Upper lobe of right lung (tissue), 1 donor: ENCODE results near the gene AFG3L2. TPM values are rescaled to one million over a fixed set of nuclear protein-coding genes. Genes with fewer than 3 reads are reported as not detected.

ENCODE experiments used
- ATAC-seq: fragments of 200-7000 bp; cut with Tn5 transposase; one replicate; pipeline ENCODE4 v1.9.1; 2020; ENCODE audit warnings: mild to moderate bottlenecking, moderate library complexity
- DNase-seq: peaks from one replicate; pipeline ENCODE4 v3.0.0-alpha.2; 2020
- H3K27ac ChIP-seq: fragments of 200-600 bp; one replicate; pipeline ENCODE4 v1.8.0; 2022
- H3K27me3 ChIP-seq: fragments of 200-600 bp; one replicate; pipeline ENCODE4 v1.8.0; 2022; ENCODE audit warnings: mild to moderate bottlenecking
- H3K36me3 ChIP-seq: fragments of 200-600 bp; one replicate; pipeline ENCODE4 v1.8.0; 2022
- H3K4me1 ChIP-seq: fragments of 200-600 bp; one replicate; pipeline ENCODE4 v1.8.0; 2022
- H3K4me3 ChIP-seq: fragments of 200-600 bp; one replicate; pipeline ENCODE4 v1.8.0; 2022; ENCODE audit warnings: mild to moderate bottlenecking
- H3K9me3 ChIP-seq: fragments of 200-600 bp; one replicate; pipeline ENCODE4 v1.8.0; 2022
- intact Hi-C: fragments of 100-400 bp; cut with DNase I; formaldehyde crosslinking; loops from one replicate; pipeline ENCODE4 v1.11.0; 2022
- total RNA-seq: library from RNA; stranded (reverse); fragmentation: NEBNext Ultra II Directional; extraction: Animal tissue kit (Norgen Biotek cat#: 25700); gene quantifications from one replicate; pipeline ENCODE4 v1.2.1, GENCODE V29; 2021
- TF ChIP-seq, protein P1 (sequence below): fragments of 200-600 bp; IDR thresholded peaks from one replicate; pipeline ENCODE4 v1.8.0; 2022; ENCODE audit warnings: antibody characterized with exemption
- donor health status: DM: no; HTN: yes; CAD: no; lungs with severe emphysema.

AFG3L2 gene
- total RNA-seq, 1 donor from 2014 or later = 35.4 TPM

DNA sequence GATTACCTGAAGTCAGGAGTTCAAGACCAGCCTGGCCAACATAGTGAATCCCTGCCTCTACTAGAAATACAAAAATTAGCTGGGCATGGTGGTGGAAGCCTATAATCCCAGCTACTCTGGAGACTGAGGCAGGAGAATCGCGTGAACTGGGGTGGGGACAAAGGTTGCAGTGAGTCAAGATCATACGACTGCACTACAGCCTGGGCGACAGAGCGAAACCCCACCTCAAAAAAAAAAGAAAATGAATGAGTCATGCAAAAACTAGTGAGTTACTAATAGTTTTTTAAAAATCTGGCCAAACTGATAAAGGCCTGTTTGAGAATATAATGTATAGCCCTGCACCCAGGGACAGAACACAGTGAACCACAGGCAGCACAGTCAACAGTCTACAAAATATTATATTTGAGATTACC, 17.5 kb downstream of the AFG3L2 start:
- TF ChIP-seq, protein P1, sequence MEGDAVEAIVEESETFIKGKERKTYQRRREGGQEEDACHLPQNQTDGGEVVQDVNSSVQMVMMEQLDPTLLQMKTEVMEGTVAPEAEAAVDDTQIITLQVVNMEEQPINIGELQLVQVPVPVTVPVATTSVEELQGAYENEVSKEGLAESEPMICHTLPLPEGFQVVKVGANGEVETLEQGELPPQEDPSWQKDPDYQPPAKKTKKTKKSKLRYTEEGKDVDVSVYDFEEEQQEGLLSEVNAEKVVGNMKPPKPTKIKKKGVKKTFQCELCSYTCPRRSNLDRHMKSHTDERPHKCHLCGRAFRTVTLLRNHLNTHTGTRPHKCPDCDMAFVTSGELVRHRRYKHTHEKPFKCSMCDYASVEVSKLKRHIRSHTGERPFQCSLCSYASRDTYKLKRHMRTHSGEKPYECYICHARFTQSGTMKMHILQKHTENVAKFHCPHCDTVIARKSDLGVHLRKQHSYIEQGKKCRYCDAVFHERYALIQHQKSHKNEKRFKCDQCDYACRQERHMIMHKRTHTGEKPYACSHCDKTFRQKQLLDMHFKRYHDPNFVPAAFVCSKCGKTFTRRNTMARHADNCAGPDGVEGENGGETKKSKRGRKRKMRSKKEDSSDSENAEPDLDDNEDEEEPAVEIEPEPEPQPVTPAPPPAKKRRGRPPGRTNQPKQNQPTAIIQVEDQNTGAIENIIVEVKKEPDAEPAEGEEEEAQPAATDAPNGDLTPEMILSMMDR = no peak
- Histone ChIP-seq H3K9me3 (no peaks in the 10 kb centered on the region), H3K4me1 (no peaks in the 10 kb centered on the region), H3K27me3 (no peaks in the 10 kb centered on the region), H3K4me3 (no peak overlapping the region), H3K27ac (no peak overlapping the region), H3K36me3 (peaks cover 99% of the 10 kb centered on the region)
- no peak for DNase-seq
- no peak for ATAC-seq
- intact Hi-C loops = no loop called here

DNA sequence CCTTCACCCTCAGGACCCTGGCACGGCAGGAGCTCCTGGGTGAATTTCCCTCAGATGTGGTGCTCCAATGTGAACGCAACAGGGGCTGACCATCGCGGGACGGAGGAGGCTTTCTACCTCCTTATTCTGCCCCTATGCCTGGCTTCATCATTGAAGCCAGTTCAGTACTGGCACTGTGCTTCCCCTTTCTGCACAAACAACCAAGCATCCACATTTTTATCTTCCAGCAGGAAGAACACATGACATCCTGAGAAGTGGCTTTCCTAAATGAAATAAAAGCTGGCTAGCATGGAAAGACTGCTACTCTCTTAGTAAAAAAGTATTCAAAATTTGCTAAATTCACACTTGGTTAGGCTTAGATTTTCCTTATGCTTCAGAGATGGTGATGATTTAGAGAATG, 24.8 kb downstream of the AFG3L2 start:
- H3K9me3 ChIP-seq = no peaks in the 10 kb centered on the region
- H3K4me1 ChIP-seq = no peaks in the 10 kb centered on the region
- H3K27ac ChIP-seq = no peak overlapping the region
- H3K36me3 ChIP-seq = peaks cover 96% of the 10 kb centered on the region
- no peak for DNase-seq
- TF ChIP-seq, protein P1 = no peak
- H3K27me3 ChIP-seq = no peaks in the 10 kb centered on the region
- H3K4me3 ChIP-seq = no peak overlapping the region
- ATAC-seq = no peak
- intact Hi-C loops = no loop called here

DNA sequence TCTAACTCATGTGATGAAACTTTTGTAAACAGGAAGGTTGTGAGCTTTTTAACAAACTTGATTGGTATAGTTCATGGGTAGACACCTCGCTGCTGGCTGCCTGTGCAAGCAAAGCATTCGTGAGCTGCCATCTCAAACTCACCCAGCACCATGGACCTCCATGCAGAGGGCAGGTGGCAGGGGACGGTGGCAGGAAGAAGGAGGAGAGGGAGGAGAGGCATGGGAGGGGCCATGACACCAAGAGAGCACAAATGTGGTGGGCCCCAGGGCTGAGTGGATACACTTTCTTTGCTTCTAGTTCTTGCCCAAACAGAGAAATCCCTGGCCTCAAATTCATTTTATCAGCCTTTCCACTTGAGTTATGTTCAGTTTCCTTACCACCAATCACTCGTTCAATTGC, 29.1 kb downstream of the AFG3L2 start:
- intact Hi-C loops = no loop called here
- H3K4me1 ChIP-seq = no peaks in the 10 kb centered on the region
- no peaks in the 10 kb centered on the region for H3K9me3 ChIP-seq
- H3K4me3 ChIP-seq = no peak overlapping the region
- TF ChIP-seq, protein P1 = no peak
- H3K27ac ChIP-seq = no peak overlapping the region
- DNase-seq = no peak
- H3K36me3 ChIP-seq = peaks cover 95% of the 10 kb centered on the region
- no peaks in the 10 kb centered on the region for H3K27me3 ChIP-seq
- ATAC-seq = no peak

DNA sequence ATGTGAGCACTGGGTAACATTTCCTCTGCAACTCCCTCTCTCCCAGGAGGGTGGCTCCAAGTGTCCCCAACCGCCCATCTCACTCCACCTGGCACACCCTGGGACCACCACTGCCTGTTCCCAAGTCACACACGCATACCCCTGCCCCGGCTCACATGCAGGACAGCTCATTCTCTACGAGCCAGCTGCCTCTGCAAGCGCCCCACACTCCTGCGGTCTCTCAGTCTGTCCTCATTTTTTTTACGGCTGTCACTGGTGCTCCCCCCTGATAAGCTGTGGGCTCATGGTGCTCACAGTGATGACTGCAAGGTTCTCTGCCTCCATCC, 30.8 kb downstream of the AFG3L2 start:
- Histone ChIP-seq H3K4me3 (no peak overlapping the region), H3K27me3 (no peaks in the 10 kb centered on the region), H3K9me3 (no peaks in the 10 kb centered on the region), H3K27ac (no peak overlapping the region), H3K4me1 (no peaks in the 10 kb centered on the region), H3K36me3 (peaks cover 95% of the 10 kb centered on the region)
- peak; percentile 31 for ATAC-seq
- intact Hi-C loops = no loop called here
- no peak for DNase-seq
- TF ChIP-seq, protein P1 = no peak

DNA sequence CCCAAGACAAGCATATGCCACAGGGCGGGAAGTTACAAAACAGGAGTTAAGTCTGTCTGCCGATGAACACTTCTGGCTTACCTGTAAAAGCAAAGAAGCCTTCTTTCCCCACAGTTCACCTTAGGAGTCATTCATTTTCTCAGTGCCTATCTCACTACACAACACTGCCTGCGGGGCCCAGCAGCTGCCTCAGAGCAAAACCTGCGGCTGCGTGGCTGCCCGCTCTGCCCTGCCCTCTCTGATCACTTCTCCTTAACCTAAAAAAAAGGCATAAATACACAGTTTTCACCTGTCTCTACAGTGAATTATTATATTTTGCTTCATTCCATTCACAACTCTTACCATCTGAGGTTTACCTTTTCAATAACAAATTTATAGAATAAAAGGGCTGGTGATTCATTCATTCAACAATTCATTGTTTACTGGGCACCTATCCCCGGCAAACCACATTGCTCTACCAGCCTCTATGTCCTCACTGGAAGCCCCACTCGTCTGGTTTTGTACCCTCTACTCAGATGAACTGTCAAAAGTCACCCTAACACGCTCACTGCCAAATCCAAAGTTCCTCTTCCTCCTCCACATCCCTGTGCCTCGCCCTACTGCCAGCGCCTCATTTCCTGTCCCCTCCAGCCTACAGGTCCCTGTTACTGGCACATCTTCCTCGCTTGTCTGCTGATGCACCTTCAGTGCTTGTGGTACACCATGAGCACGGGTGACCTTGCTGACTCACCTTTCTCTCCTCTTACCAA, 31.4 kb downstream of the AFG3L2 start:
- intact Hi-C loops = no loop called here
- TF ChIP-seq, protein P1 = no peak
- Histone ChIP-seq H3K4me1 (no peaks in the 10 kb centered on the region), H3K36me3 (peaks cover 95% of the 10 kb centered on the region), H3K9me3 (no peaks in the 10 kb centered on the region), H3K4me3 (no peak overlapping the region), H3K27ac (no peak overlapping the region), H3K27me3 (no peaks in the 10 kb centered on the region)
- no peak for DNase-seq
- ATAC-seq = no peak

DNA sequence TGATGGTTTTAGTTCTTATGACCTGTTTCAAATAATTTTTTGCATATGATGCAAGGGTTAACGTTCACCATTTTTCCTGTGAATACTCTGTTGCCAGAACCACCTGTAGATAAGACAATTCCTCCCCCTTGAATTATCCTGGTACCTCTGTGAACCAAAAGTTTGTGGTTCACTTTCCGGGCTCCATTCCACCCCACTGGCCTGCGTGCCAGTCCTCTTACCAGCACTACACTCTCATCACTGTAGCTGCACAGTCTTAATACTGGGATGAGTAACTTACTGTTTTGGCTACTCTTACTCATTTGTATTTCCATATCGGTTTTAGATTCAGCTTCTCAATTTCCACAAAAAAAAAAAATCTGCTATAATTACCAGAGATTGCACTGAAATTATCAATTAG, 34.4 kb downstream of the AFG3L2 start:
- peaks cover 95% of the 10 kb centered on the region for H3K36me3 ChIP-seq

More for the DNA sequence above, 34.4 kb downstream of the AFG3L2 start:
- TF ChIP-seq, protein P1 = no peak
- H3K4me3 ChIP-seq = no peak overlapping the region
- H3K4me1 ChIP-seq = no peaks in the 10 kb centered on the region
- H3K9me3 ChIP-seq = no peaks in the 10 kb centered on the region
- no peak for DNase-seq
- H3K27ac ChIP-seq = no peak overlapping the region
- intact Hi-C loops = no loop called here
- H3K27me3 ChIP-seq = no peaks in the 10 kb centered on the region
- ATAC-seq = no peak
